DMS79 (cell line): ENCODE results near the gene RAMAC.
"Not testable (repeated sequence)": the region's sequence is repeated elsewhere in the genome, so short reads cannot be mapped to it uniquely, and the experiment has no call there.

ENCODE experiments used
- DNase-seq: peaks from one replicate; lab custom pipeline; 2025; lab: John Stamatoyannopoulos, UW

Gene RAMAC

GRCh38 chr15:83014205-83014653, 28.2 kb downstream of the RAMAC start:
- no peak for DNase-seq

- no peak for DNase-seq
Observed at GRCh38 chr15:83015361-83015760, 29.4 kb downstream of the RAMAC start.

- DNase-seq: no peak
Observed at GRCh38 chr15:83016906-83017305, 30.9 kb downstream of the RAMAC start.

- DNase-seq: no peak
Observed at GRCh38 chr15:83018436-83018835, 32.4 kb downstream of the RAMAC start.

GRCh38 chr15:83030021-83030420, 44.0 kb downstream of the RAMAC start:
- DNase-seq: no peak

GRCh38 chr15:83031234-83031633, 45.2 kb downstream of the RAMAC start:
- DNase-seq: not testable (repeated sequence)

GRCh38 chr15:83036253-83036652, 50.2 kb downstream of the RAMAC start:
- DNase-seq: no peak

GRCh38 chr15:83039206-83039605, 53.2 kb downstream of the RAMAC start:
- no peak for DNase-seq
